Liver (tissue), 9 donors: ENCODE data around the gene JAM3. TPM values are rescaled to one million over a fixed set of nuclear protein-coding genes. Genes with fewer than 3 reads are reported as not detected.

ENCODE experiments used
- DNase-seq: peaks from one replicate; pipeline ENCODE4 v3.0.0-alpha.2; 2017; ENCODE audit warnings: low spot score
- H3K27ac ChIP-seq, 2 donors: one replicate each; pipeline ENCODE4 v1.7.0; 2013; ENCODE audit warnings: inconsistent platforms in 2 of 2, low read length in 2 of 2, control low read depth in 1 of 2, low read depth in 1 of 2, mild to moderate bottlenecking in 1 of 2
- H3K27me3 ChIP-seq, 4 donors: one replicate each; pipeline versions ENCODE4 v1.6.1 to v1.7.0; 2013; ENCODE audit warnings: low read length in 3 of 4, inconsistent platforms in 1 of 4, mild to moderate bottlenecking in 1 of 4, moderate library complexity in 1 of 4; ENCODE audit not compliant: control insufficient read depth in 4 of 4, insufficient read depth in 4 of 4
- H3K36me3 ChIP-seq, 4 donors: one replicate each; pipeline versions ENCODE4 v1.6.1 to v1.7.0; 2013; ENCODE audit warnings: low read length in 3 of 4, mild to moderate bottlenecking in 3 of 4, low read depth in 1 of 4, moderate library complexity in 1 of 4; ENCODE audit not compliant: control insufficient read depth in 4 of 4, insufficient read depth in 3 of 4
- H3K4me1 ChIP-seq, 4 donors: one replicate each; pipeline versions ENCODE4 v1.6.1 to v1.7.0; 2013; ENCODE audit warnings: low read length in 3 of 4, mild to moderate bottlenecking in 3 of 4, moderate library complexity in 1 of 4; ENCODE audit not compliant: control insufficient read depth in 4 of 4, insufficient read depth in 4 of 4
- H3K4me3 ChIP-seq, 3 donors: one replicate each; pipeline versions ENCODE4 v1.6.1 to v1.7.0; 2013; ENCODE audit warnings: low read length in 3 of 3, control low read depth in 1 of 3, low read depth in 1 of 3, mild to moderate bottlenecking in 1 of 3
- H3K9ac ChIP-seq, 2 donors: one replicate each; pipeline ENCODE4 v1.7.0; 2013; ENCODE audit warnings: low read length in 2 of 2, mild to moderate bottlenecking in 2 of 2, moderate library complexity in 2 of 2, control low read depth in 1 of 2, low read depth in 1 of 2
- H3K9me3 ChIP-seq, 4 donors: one replicate each; pipeline versions ENCODE4 v1.6.1 to v1.7.0; 2013; ENCODE audit warnings: low read length in 3 of 4; ENCODE audit not compliant: control insufficient read depth in 4 of 4
- EGR1 ChIP-seq, 2 donors: IDR thresholded peaks; 2 replicates each; pipeline ENCODE4 v1.6.1; 2016 to 2018; ENCODE audit warnings: antibody characterized with exemption in 2 of 2, low read depth in 2 of 2
- FOXA2 ChIP-seq: IDR thresholded peaks from 2 replicates; pipeline ENCODE4 v1.6.1; 2016; ENCODE audit warnings: antibody characterized with exemption
- HNF4A ChIP-seq, 2 donors: conservative IDR thresholded peaks; 2 replicates each; pipeline ENCODE4 v1.6.1; 2016; ENCODE audit warnings: antibody characterized with exemption in 2 of 2, mild to moderate bottlenecking in 2 of 2
- RAD21 ChIP-seq, 2 donors: IDR thresholded peaks; 2 replicates each; pipeline ENCODE4 v1.6.1; 2016; ENCODE audit warnings: antibody characterized with exemption in 2 of 2, mild to moderate bottlenecking in 2 of 2
- REST ChIP-seq: IDR thresholded peaks from 2 replicates; pipeline ENCODE4 v1.6.1; 2016; ENCODE audit warnings: antibody characterized with exemption, mild to moderate bottlenecking
- RXRA ChIP-seq, 2 donors: IDR thresholded peaks; 2 replicates each; pipeline ENCODE4 v1.6.1; 2017 to 2018; ENCODE audit warnings: antibody characterized with exemption in 2 of 2, mild to moderate bottlenecking in 1 of 2
- WGBS: extraction: QIAGEN DNeasy Blood & Tissue Kit; methylation state at CpG from one replicate; pipeline ENCODE4 v1.1.7; 2013; 5-methylcytosine and 5-hydroxymethylcytosine counted together
- polyA plus RNA-seq, 2 donors: library from polyadenylated mRNA; stranded (reverse) in 1 of 2; unstranded in 1 of 2; fragments of 200-250 nt in 1 of 2; fragments of >200 nt in 1 of 2; fragmentation: Nextera tagmentation in 1 of 2; extraction: Ambion mirVana in 1 of 2; gene quantifications; one replicate each; pipeline versions ENCODE4 v1.2.1 to v1.2.3, GENCODE V29; 2013 to 2015
- total RNA-seq, 2 donors: library from RNA; depleted of rRNA; stranded (reverse); fragments of >200 nt; gene quantifications; one replicate each; pipeline ENCODE4 v1.2.3, GENCODE V29; 2014
- TF ChIP-seq, protein P1 (sequence below): IDR thresholded peaks from 2 replicates; pipeline ENCODE4 v1.6.1; 2016; ENCODE audit warnings: antibody characterized with exemption
- donor health status: healthy.
- donor health status: healthy.
- donor health status: healthy.
- donor health status: healthy.
- donor health status: healthy.

The JAM3 gene
- total and polyA plus RNA-seq, 4 donors, result 1.6 to 4.3 (median 2.1) TPM

DNA sequence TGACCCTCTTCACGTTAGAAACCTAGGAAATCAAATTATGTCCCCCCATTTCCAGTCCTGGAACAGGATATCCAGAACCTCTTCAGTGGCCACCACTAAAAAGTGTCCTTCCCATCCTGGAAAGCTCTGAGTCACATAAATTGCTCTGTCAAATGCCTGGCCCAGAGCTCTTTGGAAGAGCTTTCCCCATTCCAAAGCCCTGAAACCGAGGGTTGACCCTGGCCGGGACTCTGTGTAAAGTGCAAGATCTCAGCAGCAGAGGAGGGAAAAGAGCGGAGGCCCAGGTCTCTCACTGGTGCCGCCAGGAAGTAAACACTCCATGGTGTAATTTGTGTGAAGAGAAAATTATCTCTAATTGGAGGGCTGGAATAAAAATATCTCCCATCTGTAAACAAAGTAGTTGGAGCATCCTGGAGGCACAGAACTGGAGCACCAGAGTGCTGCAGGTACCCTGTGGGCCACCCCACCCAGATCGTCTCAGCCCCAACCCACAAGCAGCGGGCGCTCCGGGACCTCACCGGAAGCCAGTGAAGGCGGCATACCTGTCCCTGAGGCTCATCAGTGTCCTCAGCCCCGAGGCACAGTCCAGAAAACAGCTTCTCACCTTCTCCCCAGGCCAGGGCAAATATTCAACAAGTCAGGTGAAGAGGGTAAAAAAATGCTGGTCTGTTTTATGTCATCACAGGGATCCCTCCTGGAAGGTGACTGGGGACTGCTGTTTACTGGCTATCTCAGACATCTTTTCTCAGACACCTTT is 4.7 kb upstream of the JAM3 start (continued):
- TF ChIP-seq, protein P1, sequence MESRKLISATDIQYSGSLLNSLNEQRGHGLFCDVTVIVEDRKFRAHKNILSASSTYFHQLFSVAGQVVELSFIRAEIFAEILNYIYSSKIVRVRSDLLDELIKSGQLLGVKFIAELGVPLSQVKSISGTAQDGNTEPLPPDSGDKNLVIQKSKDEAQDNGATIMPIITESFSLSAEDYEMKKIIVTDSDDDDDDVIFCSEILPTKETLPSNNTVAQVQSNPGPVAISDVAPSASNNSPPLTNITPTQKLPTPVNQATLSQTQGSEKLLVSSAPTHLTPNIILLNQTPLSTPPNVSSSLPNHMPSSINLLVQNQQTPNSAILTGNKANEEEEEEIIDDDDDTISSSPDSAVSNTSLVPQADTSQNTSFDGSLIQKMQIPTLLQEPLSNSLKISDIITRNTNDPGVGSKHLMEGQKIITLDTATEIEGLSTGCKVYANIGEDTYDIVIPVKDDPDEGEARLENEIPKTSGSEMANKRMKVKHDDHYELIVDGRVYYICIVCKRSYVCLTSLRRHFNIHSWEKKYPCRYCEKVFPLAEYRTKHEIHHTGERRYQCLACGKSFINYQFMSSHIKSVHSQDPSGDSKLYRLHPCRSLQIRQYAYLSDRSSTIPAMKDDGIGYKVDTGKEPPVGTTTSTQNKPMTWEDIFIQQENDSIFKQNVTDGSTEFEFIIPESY, result no peak

- H3K9me3 ChIP-seq, result no peaks in the 10 kb centered on the region
- H3K27me3 ChIP-seq, result peaks cover 0 to 10% (median 0%) of the 10 kb centered on the region in 4 donors
- 97% methylated on average over 3 of the region's 3 CpGs for WGBS
Measured at GRCh38 chr11:134065381-134065780, 3.5 kb upstream of the JAM3 start.

More at GRCh38 chr11:134065381-134065780, 3.5 kb upstream of the JAM3 start:
- H3K4me1 ChIP-seq, result peaks cover 0 to 5% (median 2%) of the 10 kb centered on the region in 4 donors
- no peak overlapping the region for H3K4me3 ChIP-seq
- H3K27ac ChIP-seq, result no peak overlapping the region
- H3K9ac ChIP-seq, result no peak overlapping the region
- DNase-seq, result no peak
- no peaks in the 10 kb centered on the region for H3K36me3 ChIP-seq
- TF ChIP-seq RXRA (IDR thresholded peaks at IDR 0.05) (no peak), REST (no peak), EGR1 (IDR thresholded peaks at IDR 0.05; ENCODE audit: low read depth in 2 of 2) (no peak), HNF4A (conservative IDR thresholded peaks at IDR 0.05) (no peak), RAD21 (IDR thresholded peaks at IDR 0.05) (no peak), FOXA2 (no peak)
- TF ChIP-seq, protein P1, result no peak
